Cardiac muscle cell (in vitro differentiated cells and primary cell): ENCODE results near the gene NEK9. TPM values are rescaled to one million over a fixed set of nuclear protein-coding genes. Genes with fewer than 3 reads are reported as not detected.
A peak's percentile ranks its signal among the peaks of the same experiment; 100 is the strongest.

Experiments
- DNase-seq, 2 donors: peaks; one replicate each; pipeline versions ENCODE4 v3.0.0 to v3.0.0-alpha.2; 2010 to 2017; ENCODE audit warnings: low read depth in 1 of 2, low spot score in 1 of 2
- H3K27ac ChIP-seq: fragments of 200-600 bp; sonication (generic); 2 replicates; pipeline ENCODE4 v1.5.1; 2016
- H3K27me3 ChIP-seq: fragments of 200-600 bp; sonication (generic); 2 replicates; pipeline ENCODE4 v1.6.0; 2016; ENCODE audit warnings: control low read depth
- H3K36me3 ChIP-seq: fragments of 200-600 bp; sonication (generic); 2 replicates; pipeline ENCODE4 v1.5.1; 2016; ENCODE audit warnings: control low read depth
- H3K4me1 ChIP-seq: fragments of 200-600 bp; sonication (generic); 2 replicates; pipeline ENCODE4 v1.8.1; 2017; ENCODE audit warnings: low read depth, mild to moderate bottlenecking, mixed run types
- H3K4me3 ChIP-seq: fragments of 200-600 bp; sonication (generic); 2 replicates; pipeline ENCODE4 v1.5.1; 2016; ENCODE audit warnings: mild to moderate bottlenecking
- H3K9me3 ChIP-seq: fragments of 200-600 bp; sonication (generic); 2 replicates; pipeline ENCODE4 v1.5.1; 2017; ENCODE audit warnings: low read depth, mild to moderate bottlenecking, control low read depth
- polyA plus RNA-seq: library from polyadenylated mRNA; unstranded; fragments of >200 nt; fragmentation: Nextera tagmentation; extraction: Ambion mirVana; gene quantifications from 2 replicates; pipeline ENCODE4 v1.2.1, GENCODE V29; 2016
- total RNA-seq: library from RNA; depleted of rRNA; stranded (reverse); fragments of >200 nt; gene quantifications from 2 replicates; pipeline ENCODE4 v1.2.3, GENCODE V29; 2016
- TF ChIP-seq, protein P1 (sequence below): IDR thresholded peaks from 2 replicates; pipeline ENCODE4 v1.5.1; 2012; ENCODE audit warnings: low read depth, mild to moderate bottlenecking, low read length

NEK9 gene
- total and polyA plus RNA-seq, 2 experiments from 2014 or later, result 62.5 to 124 TPM

GRCh38 chr14:75092698-75093097 lies 34.1 kb downstream of the NEK9 start:
- DNase-seq, result no peak
- Histone ChIP-seq H3K27me3 (no peaks in the 10 kb centered on the region), H3K4me3 (no peak overlapping the region), H3K27ac (no peak overlapping the region), H3K36me3 (peaks cover 53% of the 10 kb centered on the region), H3K4me1 (no peaks in the 10 kb centered on the region), H3K9me3 (no peaks in the 10 kb centered on the region)
- TF ChIP-seq, protein P1, sequence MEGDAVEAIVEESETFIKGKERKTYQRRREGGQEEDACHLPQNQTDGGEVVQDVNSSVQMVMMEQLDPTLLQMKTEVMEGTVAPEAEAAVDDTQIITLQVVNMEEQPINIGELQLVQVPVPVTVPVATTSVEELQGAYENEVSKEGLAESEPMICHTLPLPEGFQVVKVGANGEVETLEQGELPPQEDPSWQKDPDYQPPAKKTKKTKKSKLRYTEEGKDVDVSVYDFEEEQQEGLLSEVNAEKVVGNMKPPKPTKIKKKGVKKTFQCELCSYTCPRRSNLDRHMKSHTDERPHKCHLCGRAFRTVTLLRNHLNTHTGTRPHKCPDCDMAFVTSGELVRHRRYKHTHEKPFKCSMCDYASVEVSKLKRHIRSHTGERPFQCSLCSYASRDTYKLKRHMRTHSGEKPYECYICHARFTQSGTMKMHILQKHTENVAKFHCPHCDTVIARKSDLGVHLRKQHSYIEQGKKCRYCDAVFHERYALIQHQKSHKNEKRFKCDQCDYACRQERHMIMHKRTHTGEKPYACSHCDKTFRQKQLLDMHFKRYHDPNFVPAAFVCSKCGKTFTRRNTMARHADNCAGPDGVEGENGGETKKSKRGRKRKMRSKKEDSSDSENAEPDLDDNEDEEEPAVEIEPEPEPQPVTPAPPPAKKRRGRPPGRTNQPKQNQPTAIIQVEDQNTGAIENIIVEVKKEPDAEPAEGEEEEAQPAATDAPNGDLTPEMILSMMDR, result no peak

- Histone ChIP-seq H3K27me3 (no peaks in the 10 kb centered on the region), H3K9me3 (no peaks in the 10 kb centered on the region), H3K36me3 (peaks cover 65% of the 10 kb centered on the region), H3K4me1 (no peaks in the 10 kb centered on the region), H3K4me3 (no peak overlapping the region), H3K27ac (no peak overlapping the region)
- TF ChIP-seq, protein P1, result no peak
- no peak for DNase-seq
Observed at GRCh38 chr14:75091251-75091650, 35.6 kb downstream of the NEK9 start.

GRCh38 chr14:75090353-75090752 lies 36.5 kb downstream of the NEK9 start:
- Histone ChIP-seq H3K36me3 (peaks cover 65% of the 10 kb centered on the region), H3K27me3 (no peaks in the 10 kb centered on the region), H3K4me1 (no peaks in the 10 kb centered on the region), H3K9me3 (no peaks in the 10 kb centered on the region), H3K27ac (no peak overlapping the region), H3K4me3 (no peak overlapping the region)
- no peak for DNase-seq
- TF ChIP-seq, protein P1, result no peak

- Histone ChIP-seq H3K36me3 (peaks cover 64% of the 10 kb centered on the region), H3K9me3 (no peaks in the 10 kb centered on the region), H3K4me1 (no peaks in the 10 kb centered on the region), H3K27ac (no peak overlapping the region), H3K27me3 (no peaks in the 10 kb centered on the region), H3K4me3 (no peak overlapping the region)
- DNase-seq, result peak; percentile 71 to 78
- TF ChIP-seq, protein P1, result peak; percentile 77
Observed at GRCh38 chr14:75088566-75089373, 38.1 kb downstream of the NEK9 start.

DNA sequence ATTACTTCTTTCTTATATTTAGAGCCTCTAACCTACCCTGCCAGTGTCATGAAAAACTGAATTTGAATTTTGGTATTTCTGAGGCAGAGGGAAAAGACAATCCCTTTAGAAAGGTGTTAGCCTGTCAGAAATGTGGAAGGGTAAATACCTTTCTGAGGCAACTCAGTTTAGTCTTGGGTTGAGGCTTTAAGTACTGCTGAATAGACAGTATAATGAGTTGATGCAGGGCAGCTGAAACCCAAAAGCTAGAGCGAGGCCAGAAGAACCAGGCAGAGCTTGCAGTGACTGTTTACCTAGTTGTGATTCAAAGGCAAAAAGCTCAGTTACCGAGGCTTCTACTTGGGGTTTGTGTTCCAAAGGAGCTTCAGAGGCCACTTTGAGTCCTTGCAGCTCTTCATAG lies 38.7 kb downstream of the NEK9 start:
- Histone ChIP-seq H3K27me3 (no peaks in the 10 kb centered on the region), H3K4me1 (no peaks in the 10 kb centered on the region), H3K27ac (no peak overlapping the region), H3K4me3 (no peak overlapping the region), H3K9me3 (no peaks in the 10 kb centered on the region), H3K36me3 (peaks cover 62% of the 10 kb centered on the region)
- TF ChIP-seq, protein P1, result no peak
- DNase-seq, result no peak
